Glomerular visceral epithelial cell (primary cell): ENCODE data around the gene ASPSCR1.
"Not testable (repeated sequence)": the region's sequence is repeated elsewhere in the genome, so short reads cannot be mapped to it uniquely, and the experiment has no call there.

Source experiments
- DNase-seq: peaks from one replicate; pipeline ENCODE4 v3.0.0-alpha.2; 2016; ENCODE audit errors: extremely low spot score

ASPSCR1 gene

DNA sequence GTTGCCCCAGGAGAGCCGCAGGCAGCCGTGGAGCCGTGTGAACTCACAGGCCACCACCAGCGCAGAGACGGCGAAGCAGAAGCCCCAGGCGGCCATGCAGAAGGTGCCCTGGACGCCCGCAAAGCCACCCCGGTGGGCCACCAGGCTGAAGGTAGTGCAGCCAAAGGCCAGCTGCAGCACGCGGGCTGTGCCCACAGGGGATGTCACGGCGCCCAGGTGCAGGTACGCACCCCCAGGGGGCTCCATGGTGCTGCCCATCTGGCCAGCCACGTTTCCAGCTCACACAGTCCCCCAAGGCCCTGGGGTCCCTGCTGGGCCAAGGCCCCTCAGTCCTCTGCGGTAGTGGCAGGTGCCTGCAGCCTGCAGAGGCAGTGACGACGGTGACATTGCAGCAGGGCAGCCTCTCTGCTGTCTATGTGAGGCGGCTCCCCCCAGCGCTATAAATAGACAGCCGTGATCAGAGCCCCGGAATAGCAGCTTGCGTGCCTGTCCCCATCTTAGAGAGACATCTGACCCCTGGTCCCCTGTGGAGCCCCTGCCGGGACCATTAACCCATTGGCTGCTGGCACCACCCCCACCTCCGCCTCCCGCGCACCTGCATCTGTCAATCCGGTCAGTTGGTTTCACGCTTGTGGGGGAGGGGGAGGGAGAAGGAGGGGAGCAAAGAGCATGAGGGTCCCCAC lies 35.8 kb upstream of the ASPSCR1 start:
- DNase-seq = no peak

DNA sequence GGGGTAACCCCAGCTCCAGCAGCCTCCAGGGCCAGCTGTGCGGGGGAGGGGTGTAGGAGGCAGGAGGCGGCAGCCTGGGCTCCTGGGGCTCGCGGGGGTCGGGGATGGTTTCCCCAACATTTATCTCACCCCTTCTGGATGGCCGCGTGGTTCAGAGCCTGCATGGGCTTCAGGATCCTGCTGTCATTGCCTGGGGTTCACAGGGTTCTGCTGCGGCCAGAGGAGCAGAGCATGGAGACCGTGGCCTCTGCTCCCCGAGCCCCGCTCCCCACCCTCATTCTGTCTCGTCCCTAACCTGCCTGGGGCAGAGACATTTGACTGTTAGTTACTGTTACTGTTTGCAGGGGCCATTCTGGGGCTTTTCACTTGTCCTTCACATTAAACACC lies 35.3 kb upstream of the ASPSCR1 start:
- DNase-seq = no peak

DNA sequence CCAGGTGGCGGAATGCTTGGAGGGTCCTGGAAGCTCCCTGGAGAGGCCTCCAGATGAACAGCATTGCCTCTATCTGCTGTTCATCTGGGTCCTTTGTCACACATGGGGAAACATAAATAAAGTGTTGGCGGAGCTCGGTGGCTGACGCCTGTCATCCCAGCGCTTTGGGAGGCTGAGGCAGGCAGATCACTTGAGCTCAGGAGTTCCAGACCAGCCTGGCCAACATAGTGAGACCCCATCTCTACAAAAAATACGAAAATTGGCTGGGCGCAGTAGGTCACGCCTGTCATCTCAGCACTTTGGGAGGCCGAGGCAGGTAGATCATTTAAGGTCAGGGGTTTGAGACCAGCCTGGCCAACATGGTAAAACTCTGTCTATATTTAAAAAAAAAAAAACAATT lies 32.6 kb upstream of the ASPSCR1 start:
- no peak for DNase-seq

DNA sequence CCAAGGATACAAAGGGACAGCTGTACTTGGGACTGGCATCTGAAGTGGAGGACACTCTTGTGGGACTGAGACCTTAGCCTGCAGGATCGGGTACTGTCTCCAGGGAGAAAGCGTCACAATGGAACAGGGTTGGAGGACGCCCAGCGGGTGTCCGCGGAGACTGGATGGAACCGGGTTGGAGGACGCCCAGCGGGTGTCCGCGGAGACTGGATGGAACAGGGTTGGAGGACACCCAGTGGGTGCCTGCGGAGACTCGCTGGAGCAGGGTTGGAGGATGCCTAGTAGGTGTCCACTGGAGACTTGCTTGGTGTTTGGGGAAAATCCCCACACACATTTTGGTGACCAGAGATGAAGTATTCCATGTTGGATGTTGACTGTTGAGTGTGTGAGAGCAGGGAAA lies 30.2 kb upstream of the ASPSCR1 start, which contains the start of gene MYADML2:
MYADML2 (minus strand) TSS at position 45 of the 400 bp plus-strand sequence. CDS start 5,492 bp downstream, outside the sequence.
- no peak for DNase-seq

DNA sequence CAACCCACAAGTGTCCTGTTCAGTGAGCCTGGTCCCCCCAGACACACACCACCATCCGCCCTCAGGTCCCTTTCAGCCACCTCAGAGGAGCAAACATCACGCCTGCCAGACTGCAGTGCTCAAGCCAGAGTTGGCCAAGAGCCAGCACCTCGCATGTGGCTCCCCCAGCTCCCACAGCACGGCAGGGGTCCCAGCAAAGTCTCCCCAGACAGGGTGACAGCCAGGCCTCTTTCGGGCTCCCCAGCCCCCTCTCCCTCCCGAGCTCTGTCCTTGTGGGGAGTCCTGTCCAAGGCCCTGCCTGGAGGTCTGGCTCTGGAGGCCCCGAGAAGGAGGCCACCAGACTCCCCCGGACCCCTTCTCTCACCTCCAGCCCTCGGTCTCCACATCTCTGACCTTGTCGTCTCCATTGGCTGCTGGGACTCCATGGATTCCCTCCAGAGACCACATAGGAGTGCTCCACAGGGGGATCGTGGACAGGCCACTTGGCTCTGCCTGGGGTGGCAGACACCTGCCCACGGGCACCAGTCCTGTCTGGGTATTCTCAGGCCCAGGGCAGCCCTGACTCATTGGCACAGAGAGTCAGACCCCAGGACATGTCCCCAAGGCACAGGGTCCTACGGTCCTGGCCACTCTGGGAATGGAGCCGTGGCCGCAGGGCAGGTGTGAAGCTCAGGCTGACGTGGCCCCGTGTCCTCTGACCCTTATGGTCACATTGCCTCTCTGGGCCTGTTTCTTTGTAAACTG lies 28.6 kb upstream of the ASPSCR1 start:
- no peak for DNase-seq

DNA sequence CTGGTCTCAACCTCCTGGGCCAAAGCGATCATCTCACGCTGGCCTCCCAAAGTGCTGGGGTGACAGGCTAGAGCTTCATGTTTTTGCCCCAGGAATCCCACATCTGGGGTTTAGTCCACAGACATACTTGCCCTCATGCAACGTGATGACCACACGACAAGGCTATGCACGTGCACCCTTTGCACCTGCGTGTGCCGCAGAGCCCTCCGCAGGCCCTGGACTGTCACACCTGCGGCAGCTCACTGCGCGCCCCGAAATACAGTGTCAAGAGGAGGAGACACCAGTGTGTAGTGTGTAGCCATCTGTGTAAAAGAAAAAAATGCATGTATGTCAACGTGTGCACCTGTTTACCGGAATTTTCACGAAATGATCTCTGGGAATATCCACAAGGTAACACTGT lies 26.9 kb upstream of the ASPSCR1 start:
- no peak for DNase-seq

DNA sequence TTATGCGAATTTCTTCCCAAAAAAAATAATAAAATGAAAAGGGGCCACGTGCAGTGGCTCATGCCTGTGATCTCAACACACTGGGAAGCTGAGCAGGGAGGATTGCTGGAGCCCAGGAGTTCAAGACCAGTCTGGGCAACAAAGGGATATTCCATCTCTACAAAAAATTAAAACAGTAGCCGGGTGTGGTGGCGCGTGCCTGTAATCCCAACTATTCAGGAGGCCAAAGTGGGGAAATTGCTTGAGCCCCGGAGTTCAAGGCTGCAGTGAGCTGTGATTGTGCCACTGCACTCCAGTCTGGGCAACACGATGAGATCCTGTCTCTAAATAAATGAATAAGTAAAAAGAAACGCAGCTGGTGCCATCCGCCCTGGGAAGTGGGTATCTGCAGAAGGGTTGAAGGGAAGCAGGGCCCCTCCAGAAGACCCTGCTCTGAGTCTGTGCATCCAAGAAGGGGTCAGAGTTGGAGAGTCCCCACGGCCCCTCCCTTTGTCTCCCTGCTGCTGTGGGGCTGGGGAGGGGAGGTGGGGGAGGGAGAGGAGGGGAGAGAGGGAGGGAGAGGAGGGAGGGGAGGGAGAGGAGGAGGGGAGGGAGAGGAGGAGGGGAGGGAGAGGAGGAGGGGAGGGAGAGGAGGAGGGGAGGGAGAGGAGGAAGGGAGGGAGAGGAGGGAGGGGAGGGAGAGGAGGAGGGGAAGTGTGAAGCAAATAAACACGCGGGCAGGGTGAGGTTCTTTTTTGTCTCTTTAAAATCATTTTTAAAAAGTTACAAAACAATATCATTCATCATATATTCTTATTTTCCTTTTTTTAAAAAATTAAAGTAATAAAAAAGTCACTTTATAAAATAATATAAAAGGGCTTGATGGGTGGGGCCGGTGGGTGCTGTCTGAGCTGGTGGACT lies 25.4 kb upstream of the ASPSCR1 start:
- no peak for DNase-seq

DNA sequence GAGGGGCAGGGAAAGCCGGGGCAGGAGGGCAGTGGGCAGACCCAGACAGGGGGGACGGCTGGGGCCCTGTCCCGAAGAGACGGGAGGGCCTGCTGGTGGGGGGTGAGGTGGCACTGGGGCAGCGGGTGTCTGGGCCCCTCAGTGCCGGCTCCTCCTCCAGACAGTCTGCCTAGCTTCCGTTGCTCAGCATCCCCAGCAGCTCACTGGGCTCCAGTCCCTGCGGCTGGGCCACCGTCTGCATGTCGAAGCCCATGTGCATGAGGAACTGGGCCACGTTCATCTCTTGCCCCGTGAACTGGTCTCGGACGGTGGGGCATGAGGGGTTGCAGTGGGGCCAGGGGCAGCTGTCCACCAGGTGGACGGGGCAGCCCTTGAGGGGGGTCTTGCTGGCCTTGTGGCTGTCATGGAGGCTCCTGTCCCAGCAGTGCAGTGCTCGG lies 24.6 kb upstream of the ASPSCR1 start:
- no peak for DNase-seq

DNA sequence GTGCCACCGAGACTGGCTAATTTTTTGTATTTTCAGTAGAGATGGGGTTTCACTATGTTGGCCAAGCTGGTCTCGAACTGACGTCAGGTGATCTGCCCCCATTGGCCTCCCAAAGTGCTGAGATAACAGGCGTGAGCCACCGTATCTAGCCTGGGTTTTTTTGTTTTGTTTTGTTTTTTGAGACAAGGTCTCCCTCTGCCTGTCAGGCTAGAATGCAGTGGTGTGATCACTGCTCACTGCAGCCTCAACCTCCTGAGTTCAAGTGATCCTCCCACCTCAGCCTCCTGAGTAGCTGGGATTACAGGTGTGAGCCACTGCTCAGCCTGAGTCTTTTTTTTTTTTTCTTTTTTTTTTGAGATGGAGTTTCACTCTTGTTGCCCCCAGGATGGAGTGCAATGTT lies 24.0 kb upstream of the ASPSCR1 start:
- not testable (repeated sequence) for DNase-seq

DNA sequence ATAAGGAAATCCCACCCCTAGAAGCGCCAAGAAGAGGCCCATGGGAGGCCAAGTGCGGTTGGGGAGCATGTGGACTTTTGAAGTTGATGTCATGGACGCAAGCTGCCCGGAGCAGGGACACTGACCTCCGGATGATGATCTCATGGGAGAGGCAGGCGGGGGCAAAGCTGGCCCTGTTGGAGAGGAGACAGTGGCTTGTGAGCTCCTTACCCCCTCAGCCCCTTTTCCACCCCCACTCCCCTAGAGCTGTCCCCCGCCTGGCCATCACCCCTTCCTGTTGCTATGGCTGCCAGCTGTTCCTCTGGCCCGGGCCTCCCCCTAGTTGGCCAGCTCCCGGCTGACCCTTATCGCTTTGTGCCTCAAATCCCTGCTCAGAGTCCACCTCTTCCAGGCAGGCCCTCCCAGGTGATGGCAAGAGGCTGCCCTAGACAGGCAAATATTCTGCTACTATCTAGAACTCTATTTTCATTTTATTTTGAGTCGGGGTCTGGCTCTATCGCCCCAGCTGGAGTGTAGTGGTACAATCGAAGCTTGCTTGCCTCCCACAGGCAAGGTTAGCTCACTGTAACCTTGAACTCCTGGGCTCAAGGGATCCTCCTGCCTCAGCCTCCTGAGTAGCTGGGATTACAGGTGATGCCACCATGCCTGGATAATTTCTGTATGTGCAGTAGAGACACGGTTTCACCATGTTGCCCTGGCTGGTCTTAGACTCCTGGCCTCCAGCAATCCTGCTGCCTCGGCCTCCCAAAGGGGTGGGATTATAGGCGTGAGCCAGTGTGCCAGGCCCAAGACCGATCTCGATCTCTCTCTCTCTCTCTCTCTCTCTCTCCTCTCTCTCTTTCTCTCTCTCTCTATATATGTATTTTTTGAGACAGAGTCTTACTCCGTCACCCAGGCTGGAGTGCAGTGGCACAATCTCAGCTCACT lies 23.0 kb upstream of the ASPSCR1 start:
- DNase-seq = peak; percentile 26

DNA sequence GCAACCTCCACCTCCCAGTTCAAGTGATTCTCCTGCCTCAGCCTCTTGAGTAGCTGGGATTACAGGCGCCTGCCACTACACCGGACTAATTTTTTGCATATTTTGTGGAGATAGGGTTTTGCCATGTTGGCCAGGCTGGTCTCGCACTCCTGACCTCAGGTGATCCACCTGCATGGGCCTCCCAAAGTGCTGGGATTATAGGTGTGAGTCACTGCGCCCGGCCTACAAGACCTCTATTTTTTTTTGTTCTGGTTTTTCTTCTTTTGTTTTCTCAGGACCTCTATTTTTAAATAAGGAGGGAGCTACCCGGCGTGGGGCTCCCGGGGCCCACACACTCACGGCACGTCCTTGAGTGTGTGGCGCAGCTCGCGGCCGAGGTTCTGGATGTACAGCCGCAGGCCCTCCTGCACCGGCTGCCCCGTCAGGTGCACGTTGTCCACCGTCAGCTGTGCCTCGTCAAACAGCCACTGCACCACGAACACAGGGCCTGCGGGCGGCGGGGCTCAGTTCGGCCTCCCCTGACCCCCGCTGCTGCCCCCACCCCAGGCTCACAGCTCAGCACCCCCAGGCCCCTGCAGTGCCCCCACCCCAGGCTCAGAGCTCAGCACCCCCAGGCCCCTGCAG lies 22.3 kb upstream of the ASPSCR1 start:
- no peak for DNase-seq

DNA sequence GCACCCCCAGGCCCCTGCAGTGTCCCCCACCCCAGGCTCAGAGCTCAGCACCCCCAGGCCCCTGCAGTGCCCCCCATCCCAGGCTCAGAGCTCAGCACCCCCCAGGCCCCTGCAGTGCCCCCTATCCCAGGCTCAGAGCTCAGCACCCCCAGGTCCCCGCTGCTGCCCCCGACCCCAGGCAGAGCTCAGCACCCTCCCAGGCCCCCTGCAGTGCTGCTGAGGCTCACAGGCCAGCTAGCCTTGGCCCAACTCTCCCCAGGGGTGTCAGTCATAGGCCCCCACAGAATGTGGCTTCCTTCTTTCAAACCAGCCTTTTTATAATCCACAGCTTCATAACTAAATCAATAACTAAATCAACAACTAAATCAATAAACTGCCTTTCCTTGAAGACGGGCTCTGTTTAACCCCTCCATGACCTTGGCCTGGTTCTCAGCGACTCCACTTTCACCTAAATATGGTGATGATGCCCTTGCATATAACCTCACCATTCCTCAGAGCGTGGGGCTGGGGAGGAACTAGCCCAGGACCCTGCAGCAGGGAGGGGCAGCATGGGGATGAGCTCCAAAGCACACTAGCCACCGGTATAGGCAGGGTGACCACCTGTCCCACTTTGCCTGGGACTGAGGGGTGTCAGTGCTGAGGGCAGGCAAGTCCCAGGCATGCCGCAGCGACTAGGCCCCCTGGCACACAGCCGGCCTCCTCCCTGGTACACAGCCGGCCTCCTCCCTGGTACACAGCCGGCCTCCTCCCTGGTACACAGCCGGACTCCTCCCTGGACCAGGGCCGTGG lies 21.5 kb upstream of the ASPSCR1 start:
- no peak for DNase-seq

DNA sequence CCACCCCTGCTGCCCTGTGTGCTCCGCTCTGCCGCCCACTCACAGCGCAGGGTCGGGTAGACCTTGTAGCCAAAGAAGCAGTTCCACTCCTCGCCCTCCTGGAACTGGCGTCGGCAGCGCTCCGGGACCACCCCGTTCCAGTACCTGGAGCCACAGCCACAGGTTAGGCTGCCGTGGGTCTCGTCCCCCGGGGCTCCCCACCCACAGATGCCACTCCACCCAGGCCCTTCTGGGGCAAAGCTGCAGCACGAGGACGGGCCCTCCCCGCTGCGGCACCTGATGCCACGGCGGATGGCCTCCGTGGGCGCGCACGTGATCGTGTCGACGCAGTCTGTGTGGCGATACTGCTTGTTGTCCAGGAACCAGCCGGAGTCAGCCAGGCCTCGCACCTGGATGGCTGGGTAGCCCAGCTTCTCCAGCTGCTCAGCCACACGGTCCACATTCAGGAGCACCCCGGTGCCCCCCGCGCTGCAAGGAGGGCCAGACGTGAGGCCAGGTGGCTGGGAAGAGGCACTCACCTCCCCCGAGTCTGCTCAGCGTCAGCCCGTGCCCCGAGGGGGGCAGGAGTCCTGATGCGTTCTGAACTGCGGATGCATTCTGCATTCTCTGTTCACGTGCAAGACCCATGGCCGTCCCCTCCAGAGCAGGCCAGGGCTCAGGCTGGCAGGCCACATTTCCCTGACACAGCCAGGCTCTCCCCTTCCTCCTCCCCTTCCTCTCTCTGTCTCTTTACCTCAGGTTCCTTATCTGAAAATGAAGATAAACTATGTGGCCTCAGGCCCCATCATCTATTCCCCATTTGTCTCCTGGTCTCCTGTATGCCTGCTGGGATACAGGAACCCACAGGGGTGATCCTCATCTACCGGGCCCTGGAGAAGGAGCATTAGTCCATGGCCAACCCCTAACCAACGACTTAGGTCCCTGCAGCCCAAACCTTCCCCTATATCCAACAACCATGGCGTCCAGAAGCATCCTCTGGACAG lies 20.5 kb upstream of the ASPSCR1 start:
- DNase-seq = no peak

DNA sequence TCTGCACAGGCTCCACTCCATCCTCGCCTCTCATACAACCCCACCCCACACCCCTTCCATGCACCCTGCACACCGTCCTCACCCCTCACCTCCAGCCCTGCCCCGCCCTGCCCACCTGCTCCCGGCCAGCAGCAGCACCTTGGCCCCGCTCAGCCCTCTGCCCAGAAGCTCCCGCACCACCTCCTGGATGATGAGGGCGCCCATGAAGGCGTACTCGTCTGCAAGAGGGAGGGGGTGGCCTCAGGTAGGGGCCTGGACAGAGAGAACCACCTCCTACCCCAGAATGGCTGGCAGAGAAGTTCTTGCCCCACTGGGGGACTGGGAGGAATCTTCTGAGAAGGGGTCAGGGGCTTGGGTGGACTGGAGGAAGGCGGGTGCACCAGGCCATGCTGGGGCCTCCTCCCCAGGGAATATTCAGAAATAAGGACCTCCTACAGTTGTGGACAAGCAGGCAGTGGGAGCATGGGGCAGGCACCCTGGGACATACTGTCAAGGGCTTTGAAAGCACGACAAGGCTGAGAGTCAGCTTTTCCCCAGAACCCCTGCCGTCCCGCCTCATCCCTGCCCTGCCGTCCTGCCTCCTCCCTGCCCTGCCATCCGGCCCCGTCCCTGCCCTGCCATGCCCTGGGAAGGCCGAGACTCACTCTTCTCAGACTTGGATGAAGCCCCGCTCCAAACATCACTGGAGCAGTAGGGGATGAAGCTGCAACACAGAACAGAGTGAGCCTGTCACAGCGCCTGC lies 19.6 kb upstream of the ASPSCR1 start:
- no peak for DNase-seq

DNA sequence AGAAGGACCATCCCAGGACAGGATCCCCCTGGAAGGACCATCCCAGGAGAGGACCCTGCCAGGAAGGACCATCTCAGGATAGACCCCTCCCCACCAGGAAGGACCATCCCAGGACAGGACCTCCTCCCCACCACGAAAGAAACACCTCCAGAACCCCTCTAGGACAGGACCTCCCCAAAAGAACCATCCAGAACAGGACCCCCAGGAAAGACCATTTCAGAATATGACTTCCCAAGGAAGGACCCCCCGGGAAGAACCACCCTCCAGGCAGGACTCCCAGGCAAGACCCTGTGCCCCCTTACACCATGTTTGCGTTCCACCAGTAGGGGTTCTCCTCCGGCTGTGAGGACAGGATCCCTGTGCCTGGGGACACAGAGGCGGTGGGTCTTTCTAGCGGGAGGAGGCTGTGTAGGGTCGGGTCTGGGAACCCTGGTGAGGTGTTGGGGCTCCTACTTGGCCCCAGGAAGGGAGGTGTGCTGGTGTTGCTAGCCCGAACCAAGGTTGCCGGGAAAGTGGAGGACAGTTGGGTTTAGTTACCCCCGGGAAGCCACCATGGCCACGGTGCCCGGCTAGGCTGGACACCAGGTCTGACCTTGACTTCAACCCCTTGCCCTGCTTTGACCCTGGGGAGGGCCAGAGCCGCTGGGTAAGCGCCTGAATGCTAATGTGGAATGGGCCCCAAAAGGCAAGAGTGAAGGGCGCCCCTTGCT lies 18.6 kb upstream of the ASPSCR1 start:
- no peak for DNase-seq

DNA sequence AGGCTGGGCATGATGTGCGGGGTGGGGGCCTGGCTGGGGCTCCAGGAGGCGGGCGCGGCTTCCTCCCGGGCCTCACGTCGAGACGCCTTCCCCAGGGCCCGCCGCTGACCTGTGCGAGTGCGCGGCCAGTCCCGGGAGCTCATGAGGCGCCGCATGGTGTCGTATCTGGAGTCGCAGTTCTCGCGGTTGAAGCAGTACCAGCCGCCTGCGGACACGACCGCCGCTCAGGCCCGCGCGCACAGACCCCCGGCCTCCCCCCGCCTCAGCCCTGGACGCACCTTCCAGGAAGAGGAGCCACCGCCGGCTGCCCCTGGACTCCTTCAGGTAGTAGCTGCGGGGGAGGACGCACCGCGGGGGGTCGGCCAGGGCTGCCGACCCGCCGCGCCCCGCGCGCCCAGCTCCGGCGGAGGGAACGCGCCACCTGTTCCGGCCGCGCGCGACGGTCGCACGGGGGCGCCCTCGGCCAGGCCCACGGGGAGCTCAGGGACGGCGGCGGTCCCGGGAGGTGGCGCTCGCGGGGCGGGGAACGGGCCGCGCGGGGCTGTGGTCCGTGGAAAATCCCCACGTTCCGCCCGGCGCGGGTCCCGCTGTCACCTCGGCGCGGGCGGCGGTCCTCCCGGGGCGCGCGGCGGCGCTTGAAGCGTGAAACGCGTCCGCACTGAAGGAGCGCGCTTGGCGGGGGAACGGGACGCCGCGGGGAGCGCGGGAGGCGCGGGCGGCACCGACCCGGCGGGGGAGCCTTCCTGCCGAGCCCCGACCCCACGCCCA lies 17.9 kb upstream of the ASPSCR1 start:
- peak; percentile 65 for DNase-seq
